ENCODE measurements around the gene GOLGA6L7. TPM values are rescaled to one million over a fixed set of nuclear protein-coding genes. Genes with fewer than 3 reads are reported as not detected.
"Not testable (repeated sequence)": the region's sequence is repeated elsewhere in the genome, so short reads cannot be mapped to it uniquely, and the experiment has no call there.

Gene GOLGA6L7
- total and polyA plus RNA-seq, 2 of the 8 experiments (the other 6 are each of a cell fraction or from before 2014, with no cell fraction given), result not detected

DNA sequence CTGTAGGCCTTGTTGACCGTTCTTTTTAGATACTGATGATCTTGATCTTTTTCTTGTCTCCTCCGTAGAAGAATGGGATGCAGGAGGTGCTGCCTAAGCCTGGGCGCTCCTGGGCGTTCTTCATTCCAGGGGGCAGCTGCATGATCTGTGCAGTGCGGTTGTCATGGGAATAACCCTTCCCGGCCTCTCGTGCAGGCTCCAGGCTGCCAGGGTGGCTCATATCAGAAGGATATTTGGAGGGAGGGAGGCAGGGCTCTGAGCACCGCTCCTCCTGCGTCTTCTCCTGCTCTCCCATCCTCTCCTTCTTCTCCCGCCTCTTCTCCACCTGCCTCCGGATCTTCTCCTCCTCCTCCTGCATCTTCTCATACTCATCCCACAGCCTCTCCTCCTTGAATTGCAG lies 6.2 kb downstream of the GOLGA6L7 start:
- H4K8ac ChIP-seq (ENCODE audit: extremely low read depth, insufficient read depth, low read length); H3K36me3 ChIP-seq (ENCODE audit: control insufficient read depth in 2 of 4, insufficient read depth in 4 of 4, low read length in 3 of 4); H4K91ac ChIP-seq (replicated peaks; ENCODE audit: insufficient read length, low read length); H4K20me1 ChIP-seq (replicated peaks in 1 of 2; ENCODE audit: control insufficient read depth in 1 of 2, insufficient read depth in 2 of 2, low read length in 2 of 2); H3K4ac ChIP-seq (replicated peaks; ENCODE audit: insufficient read length, low read depth, low read length); H3K9me3 ChIP-seq (ENCODE audit: insufficient read depth in 2 of 2, low read depth in 1 of 2, low read length in 1 of 2); H3K27ac ChIP-seq (ENCODE audit: low read depth, low read length); H3K18ac ChIP-seq (ENCODE audit: extremely low read depth, low read length); H3K23ac ChIP-seq (ENCODE audit: insufficient read length); DNase-seq (ENCODE audit: low read depth in 1 of 2, low spot score in 2 of 2); H3K56ac ChIP-seq (replicated peaks; ENCODE audit: insufficient read length, low read depth, low read length); H2BK5ac ChIP-seq (ENCODE audit: low read depth, low read length); H3K4me3 ChIP-seq (ENCODE audit: extremely low read depth in 1 of 4, insufficient read depth in 2 of 4, low read depth in 3 of 4, low read length in 4 of 4); H2BK12ac ChIP-seq (ENCODE audit: low read depth, low read length); H3K14ac ChIP-seq (ENCODE audit: insufficient read length); CTCF ChIA-PET (ENCODE audit: partially characterized antibody); H3K27me3 ChIP-seq (replicated peaks in 1 of 4; ENCODE audit: control insufficient read depth in 3 of 4, extremely low read depth in 1 of 4, insufficient read depth in 3 of 4, low read length in 3 of 4); POLR2A ChIA-PET (ENCODE audit: partially characterized antibody); H3K79me1 ChIP-seq (ENCODE audit: low read depth, low read length); H2BK15ac ChIP-seq (ENCODE audit: low read length); H4K5ac ChIP-seq (ENCODE audit: insufficient read length, low read depth, low read length); H3K9ac ChIP-seq (replicated peaks in 1 of 4; ENCODE audit: extremely low read depth in 1 of 4, low read depth in 3 of 4, low read length in 3 of 4); H3K23me2 ChIP-seq (ENCODE audit: low read depth, low read length); FAIRE-seq; H2BK120ac ChIP-seq (replicated peaks; ENCODE audit: low read depth, low read length); H2AK5ac ChIP-seq (ENCODE audit: low read depth, low read length); H2BK20ac ChIP-seq (ENCODE audit: low read length); H3K79me2 ChIP-seq (ENCODE audit: control insufficient read depth in 1 of 2, insufficient read depth in 2 of 2, low read length in 2 of 2); H3K4me1 ChIP-seq (replicated peaks in 1 of 4; ENCODE audit: control insufficient read depth in 3 of 4, insufficient read depth in 4 of 4, low read length in 3 of 4); H2AFZ ChIP-seq (ENCODE audit: low read length); H3K4me2 ChIP-seq (ENCODE audit: insufficient read depth in 1 of 2, low read depth in 2 of 2, low read length in 2 of 2): not testable (repeated sequence)
- WGBS, 2 experiments (ENCODE audit: extremely low coverage in 1 of 2, insufficient coverage in 1 of 2, insufficient read length in 1 of 2, insufficient replicate concordance in 2 of 2, low coverage in 1 of 2, low lambda C conversion rate in 2 of 2, missing lambda C conversion rate in 1 of 2), result 82% methylated on average over 11 of the region's 11 CpGs; no CpG with 5 or more reads in 1 of the 2 experiments

DNA sequence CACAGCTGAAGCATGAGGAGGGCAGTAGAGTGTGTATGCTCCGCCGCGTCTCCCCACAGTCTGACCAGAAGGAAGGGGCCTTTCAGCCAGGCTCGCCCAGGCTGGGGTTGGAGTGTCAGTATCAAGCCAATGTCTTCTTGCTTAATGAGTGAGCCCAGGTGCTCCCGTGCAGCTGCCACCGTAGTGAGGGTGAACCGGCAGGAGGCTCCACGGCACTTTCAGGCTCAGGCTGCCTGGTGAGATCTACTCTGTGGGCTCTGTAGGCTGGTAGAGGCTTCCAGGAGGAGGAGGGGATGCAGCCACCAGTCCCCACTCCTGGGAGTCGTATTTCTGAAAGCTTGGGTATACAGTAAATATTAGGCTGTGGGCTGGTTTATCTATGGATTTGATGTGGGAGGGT lies 8.2 kb downstream of the GOLGA6L7 start:
- H3K4me1 ChIP-seq (replicated peaks in 1 of 4; ENCODE audit: control insufficient read depth in 3 of 4, insufficient read depth in 4 of 4, low read length in 3 of 4); H3K79me1 ChIP-seq (ENCODE audit: low read depth, low read length): not testable (repeated sequence)

More for the DNA sequence above, 8.2 kb downstream of the GOLGA6L7 start:
- H3K79me2 ChIP-seq (ENCODE audit: control insufficient read depth in 1 of 2, insufficient read depth in 2 of 2, low read length in 2 of 2); H3K9ac ChIP-seq (replicated peaks in 1 of 4; ENCODE audit: extremely low read depth in 1 of 4, low read depth in 3 of 4, low read length in 3 of 4); H3K23me2 ChIP-seq (ENCODE audit: low read depth, low read length); H3K27ac ChIP-seq (ENCODE audit: low read depth, low read length); FAIRE-seq; DNase-seq (ENCODE audit: low read depth in 1 of 2, low spot score in 2 of 2); H2BK20ac ChIP-seq (ENCODE audit: low read length); H3K56ac ChIP-seq (replicated peaks; ENCODE audit: insufficient read length, low read depth, low read length); H2BK12ac ChIP-seq (ENCODE audit: low read depth, low read length); H3K4ac ChIP-seq (replicated peaks; ENCODE audit: insufficient read length, low read depth, low read length); H3K9me3 ChIP-seq (ENCODE audit: insufficient read depth in 2 of 2, low read depth in 1 of 2, low read length in 1 of 2); H2BK15ac ChIP-seq (ENCODE audit: low read length); H4K8ac ChIP-seq (ENCODE audit: extremely low read depth, insufficient read depth, low read length); H4K91ac ChIP-seq (replicated peaks; ENCODE audit: insufficient read length, low read length); H2AFZ ChIP-seq (ENCODE audit: low read length); H4K5ac ChIP-seq (ENCODE audit: insufficient read length, low read depth, low read length); H3K4me3 ChIP-seq (ENCODE audit: extremely low read depth in 1 of 4, insufficient read depth in 2 of 4, low read depth in 3 of 4, low read length in 4 of 4); H2BK120ac ChIP-seq (replicated peaks; ENCODE audit: low read depth, low read length); H3K14ac ChIP-seq (ENCODE audit: insufficient read length); POLR2A ChIA-PET (ENCODE audit: partially characterized antibody); H4K20me1 ChIP-seq (replicated peaks in 1 of 2; ENCODE audit: control insufficient read depth in 1 of 2, insufficient read depth in 2 of 2, low read length in 2 of 2); H3K27me3 ChIP-seq (replicated peaks in 1 of 4; ENCODE audit: control insufficient read depth in 3 of 4, extremely low read depth in 1 of 4, insufficient read depth in 3 of 4, low read length in 3 of 4); H3K36me3 ChIP-seq (ENCODE audit: control insufficient read depth in 2 of 4, insufficient read depth in 4 of 4, low read length in 3 of 4); H2BK5ac ChIP-seq (ENCODE audit: low read depth, low read length); H3K4me2 ChIP-seq (ENCODE audit: insufficient read depth in 1 of 2, low read depth in 2 of 2, low read length in 2 of 2); H3K23ac ChIP-seq (ENCODE audit: insufficient read length); H2AK5ac ChIP-seq (ENCODE audit: low read depth, low read length); CTCF ChIA-PET (ENCODE audit: partially characterized antibody); H3K18ac ChIP-seq (ENCODE audit: extremely low read depth, low read length): not testable (repeated sequence)
- WGBS, 2 experiments (ENCODE audit: extremely low coverage in 1 of 2, insufficient coverage in 1 of 2, insufficient read length in 1 of 2, insufficient replicate concordance in 2 of 2, low coverage in 1 of 2, low lambda C conversion rate in 2 of 2, missing lambda C conversion rate in 1 of 2), result 100% methylated on average over 1 of the region's 9 CpGs; no CpG with 5 or more reads in 1 of the 2 experiments
